ENCODE results near the gene DIDO1. TPM values are rescaled to one million over a fixed set of nuclear protein-coding genes. Genes with fewer than 3 reads are reported as not detected.

DIDO1 gene
- total and polyA plus RNA-seq, 8 donors = 38.1 to 65.9 (median 58.5) TPM

- Histone ChIP-seq H3K27ac (peak overlapping the region in 1 of 2 donors; percentile 76), H3K4me3 (peak overlapping the region in 1 of 2 donors; percentile 26), H3K36me3 (no peaks in the 10 kb centered on the region), H3K9me3 (no peaks in the 10 kb centered on the region), H3K4me1 (peaks cover 6 to 30% of the 10 kb centered on the region in 2 donors), H3K27me3 (peaks cover 0 to 9% of the 10 kb centered on the region in 2 donors)
- DNase-seq (peak in 1 of 4 donors; percentile 84), ATAC-seq (peak; percentile 7)
- intact Hi-C loops (cut with DNase I) = no loop called here
- TF ChIP-seq CTCF (IDR thresholded peaks at IDR 0.05) = no peak
Observed at GRCh38 chr20:62832951-62833391, 93.3 kb downstream of the DIDO1 start.

GRCh38 chr20:62832212-62832922 is 93.9 kb downstream of the DIDO1 start:
- DNase-seq (peak in 3 of 4 donors; percentile 74 to 90 (median 80)), ATAC-seq (peak; percentile 79)
- TF ChIP-seq CTCF (IDR thresholded peaks at IDR 0.05) = no peak
- peak overlapping the region in 1 of 2 donors; percentile 76 for H3K27ac ChIP-seq
- H3K4me1 ChIP-seq = peaks cover 6 to 26% of the 10 kb centered on the region in 2 donors
- peak overlapping the region in 1 of 2 donors; percentile 26 for H3K4me3 ChIP-seq
- no peaks in the 10 kb centered on the region for H3K36me3 ChIP-seq
- intact Hi-C loops (cut with DNase I) = no loop called here
- H3K9me3 ChIP-seq = no peaks in the 10 kb centered on the region
- peaks cover 0 to 9% of the 10 kb centered on the region in 2 donors for H3K27me3 ChIP-seq

DNA sequence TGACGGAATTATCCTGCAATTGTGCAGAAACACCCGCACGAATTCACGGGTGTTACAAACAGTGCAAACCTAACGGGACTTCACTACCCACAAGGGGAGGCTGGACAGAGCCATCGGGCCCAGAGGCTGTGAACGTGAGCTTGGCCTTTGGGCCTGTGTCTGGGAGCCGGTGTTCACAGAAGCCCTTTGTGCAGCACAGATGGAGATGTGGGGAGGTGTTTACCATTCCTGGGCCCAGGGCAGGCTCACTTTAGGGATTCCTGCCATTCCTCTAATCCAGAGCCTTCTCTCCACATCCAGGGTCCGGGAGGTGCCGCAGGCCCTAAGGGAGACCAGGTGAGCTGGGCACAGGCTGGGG is 94.5 kb downstream of the DIDO1 start:
- Histone ChIP-seq H3K9me3 (no peaks in the 10 kb centered on the region), H3K27ac (peak overlapping the region in 1 of 2 donors; percentile 76), H3K27me3 (peaks cover 0 to 9% of the 10 kb centered on the region in 2 donors), H3K36me3 (no peaks in the 10 kb centered on the region), H3K4me3 (no peak overlapping the region), H3K4me1 (peaks cover 6 to 26% of the 10 kb centered on the region in 2 donors)
- intact Hi-C loops (cut with DNase I) = no loop called here
- no peak for ATAC-seq
- TF ChIP-seq CTCF (IDR thresholded peaks at IDR 0.05) = no peak
- peak in 1 of 4 donors; percentile 53 for DNase-seq

DNA sequence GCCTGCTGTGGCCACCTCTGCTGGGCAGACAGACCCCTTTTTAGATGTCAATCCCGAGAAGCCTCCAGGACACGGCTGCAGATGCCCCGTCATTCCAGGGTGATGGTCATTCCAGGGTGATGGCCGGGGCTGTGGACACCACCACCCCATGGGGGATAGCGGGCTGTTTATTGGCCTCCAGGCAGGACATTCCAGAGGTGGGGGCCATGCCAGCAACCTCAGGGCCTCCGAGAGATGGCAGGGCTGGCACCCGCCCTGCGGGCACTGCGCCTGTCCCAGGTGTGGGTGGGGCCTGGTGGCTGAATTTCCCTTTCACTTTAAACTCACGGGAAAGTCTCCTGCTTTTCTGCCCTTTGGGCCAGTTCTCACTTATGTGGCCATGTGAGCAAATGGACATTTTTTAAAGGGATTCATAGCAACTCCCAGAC is 94.9 kb downstream of the DIDO1 start:
- H3K4me1 ChIP-seq = peaks cover 6 to 26% of the 10 kb centered on the region in 2 donors
- no peak for TF ChIP-seq CTCF (IDR thresholded peaks at IDR 0.05)
- H3K9me3 ChIP-seq = no peaks in the 10 kb centered on the region
- no peak overlapping the region for H3K4me3 ChIP-seq
- no peaks in the 10 kb centered on the region for H3K36me3 ChIP-seq
- intact Hi-C loops (cut with DNase I) = no loop called here
- peak in 1 of 4 donors; percentile 69 for DNase-seq
- peak overlapping the region in 1 of 2 donors; percentile 76 for H3K27ac ChIP-seq
- peaks cover 0 to 7% of the 10 kb centered on the region in 2 donors for H3K27me3 ChIP-seq
- ATAC-seq = peak; percentile 43

GRCh38 chr20:62830821-62831220 is 95.5 kb downstream of the DIDO1 start:
- Histone ChIP-seq H3K9me3 (no peaks in the 10 kb centered on the region), H3K36me3 (no peaks in the 10 kb centered on the region), H3K4me1 (peaks cover 6 to 26% of the 10 kb centered on the region in 2 donors), H3K27me3 (peaks cover 0 to 1% of the 10 kb centered on the region in 2 donors), H3K27ac (no peak overlapping the region), H3K4me3 (no peak overlapping the region)
- peak in 1 of 4 donors; percentile 51 for DNase-seq
- no peak for ATAC-seq
- intact Hi-C loops (cut with DNase I) = no loop called here
- no peak for TF ChIP-seq CTCF (IDR thresholded peaks at IDR 0.05)
